ENCODE data around the gene TDRD3.
A peak's percentile ranks its signal among the peaks of the same experiment; 100 is the strongest.
"Not testable (repeated sequence)": the region's sequence is repeated elsewhere in the genome, so short reads cannot be mapped to it uniquely, and the experiment has no call there.

Gene TDRD3

GRCh38 chr13:60407095-60407494 lies 10.1 kb downstream of the TDRD3 start:
- Histone ChIP-seq H3K27me3 (ENCODE audit: control insufficient read depth, insufficient read depth, low read length) (no peaks in the 10 kb centered on the region), H3K4me1 (ENCODE audit: control insufficient read depth, insufficient read depth, low read length) (peaks cover 20% of the 10 kb centered on the region), H3K4me3 (ENCODE audit: low read length) (no peak overlapping the region), H3K36me3 (ENCODE audit: control insufficient read depth, insufficient read depth, low read length) (no peaks in the 10 kb centered on the region), H3K9me3 (ENCODE audit: control insufficient read depth, low read length) (no peaks in the 10 kb centered on the region), H3K9ac (ENCODE audit: low read length) (no peak overlapping the region)

GRCh38 chr13:60407852-60408251 lies 10.8 kb downstream of the TDRD3 start:
- H3K4me1 ChIP-seq (ENCODE audit: control insufficient read depth, insufficient read depth, low read length) = peaks cover 24% of the 10 kb centered on the region

GRCh38 chr13:60409574-60410292 lies 12.7 kb downstream of the TDRD3 start:
- H3K9me3 ChIP-seq (ENCODE audit: control insufficient read depth, low read length) = not testable (repeated sequence)

More at GRCh38 chr13:60407852-60408251, 10.8 kb downstream of the TDRD3 start:
- not testable (repeated sequence) for H3K9ac ChIP-seq (ENCODE audit: low read length); H3K27me3 ChIP-seq (ENCODE audit: control insufficient read depth, insufficient read depth, low read length); H3K4me3 ChIP-seq (ENCODE audit: low read length); H3K36me3 ChIP-seq (ENCODE audit: control insufficient read depth, insufficient read depth, low read length); H3K9me3 ChIP-seq (ENCODE audit: control insufficient read depth, low read length)

DNA sequence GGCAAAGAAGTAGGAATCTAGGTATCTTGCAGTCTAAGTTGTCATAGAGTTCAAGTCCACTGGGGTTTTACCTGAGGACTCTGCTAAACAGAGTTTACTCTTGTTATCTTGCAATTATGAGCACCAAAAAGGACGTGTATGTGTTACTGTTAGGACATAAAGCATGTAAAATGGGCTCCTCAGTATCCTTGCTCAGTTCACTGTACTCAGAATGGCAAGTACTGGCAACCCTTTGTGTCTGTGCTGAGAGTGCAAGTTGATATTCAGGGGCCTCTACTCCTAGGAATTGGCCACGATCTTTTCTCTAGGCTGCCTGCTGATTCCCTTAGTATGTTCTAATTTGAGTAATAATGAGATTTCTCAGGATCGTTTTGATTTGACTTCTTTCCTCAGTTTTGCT lies 13.3 kb downstream of the TDRD3 start:
- Histone ChIP-seq H3K27me3 (ENCODE audit: control insufficient read depth, insufficient read depth, low read length) (no peaks in the 10 kb centered on the region), H3K4me3 (ENCODE audit: low read length) (no peak overlapping the region), H3K36me3 (ENCODE audit: control insufficient read depth, insufficient read depth, low read length) (no peaks in the 10 kb centered on the region), H3K9ac (ENCODE audit: low read length) (no peak overlapping the region), H3K4me1 (ENCODE audit: control insufficient read depth, insufficient read depth, low read length) (peaks cover 29% of the 10 kb centered on the region), H3K9me3 (ENCODE audit: control insufficient read depth, low read length) (no peaks in the 10 kb centered on the region)

More at GRCh38 chr13:60409574-60410292, 12.7 kb downstream of the TDRD3 start:
- not testable (repeated sequence) for H3K36me3 ChIP-seq (ENCODE audit: control insufficient read depth, insufficient read depth, low read length); H3K9ac ChIP-seq (ENCODE audit: low read length); H3K27me3 ChIP-seq (ENCODE audit: control insufficient read depth, insufficient read depth, low read length); H3K4me3 ChIP-seq (ENCODE audit: low read length)
- H3K4me1 ChIP-seq (ENCODE audit: control insufficient read depth, insufficient read depth, low read length) = peaks cover 29% of the 10 kb centered on the region

- Histone ChIP-seq H3K36me3 (ENCODE audit: control insufficient read depth, insufficient read depth, low read length) (no peaks in the 10 kb centered on the region), H3K27me3 (ENCODE audit: control insufficient read depth, insufficient read depth, low read length) (no peaks in the 10 kb centered on the region), H3K9me3 (ENCODE audit: control insufficient read depth, low read length) (no peaks in the 10 kb centered on the region), H3K9ac (ENCODE audit: low read length) (peak overlapping the region; percentile 20), H3K4me3 (ENCODE audit: low read length) (no peak overlapping the region), H3K4me1 (ENCODE audit: control insufficient read depth, insufficient read depth, low read length) (peaks cover 29% of the 10 kb centered on the region)
Observed at GRCh38 chr13:60411464-60411863, 14.4 kb downstream of the TDRD3 start.

DNA sequence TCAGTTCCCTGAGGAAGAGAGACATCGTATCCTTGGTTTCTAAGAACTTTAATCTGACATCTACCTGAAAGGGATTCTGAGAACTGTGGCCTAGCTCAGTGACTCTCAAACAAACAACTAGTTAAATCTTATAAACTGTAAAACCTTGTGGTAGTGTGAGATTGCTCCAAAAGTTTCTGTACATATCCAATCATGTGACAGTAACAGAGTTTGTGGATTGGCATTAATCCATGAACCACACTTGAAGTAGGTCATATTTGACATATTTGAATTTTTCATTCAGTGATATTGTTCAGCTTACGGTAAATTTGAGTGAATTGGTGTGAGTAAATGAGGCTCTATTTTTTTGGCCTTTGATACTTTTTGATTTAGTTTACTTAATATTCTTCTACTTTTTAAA lies 15.0 kb downstream of the TDRD3 start:
- Histone ChIP-seq H3K4me3 (ENCODE audit: low read length) (no peak overlapping the region), H3K27me3 (ENCODE audit: control insufficient read depth, insufficient read depth, low read length) (no peaks in the 10 kb centered on the region), H3K9ac (ENCODE audit: low read length) (peak overlapping the region; percentile 20), H3K4me1 (ENCODE audit: control insufficient read depth, insufficient read depth, low read length) (peaks cover 29% of the 10 kb centered on the region), H3K9me3 (ENCODE audit: control insufficient read depth, low read length) (no peaks in the 10 kb centered on the region), H3K36me3 (ENCODE audit: control insufficient read depth, insufficient read depth, low read length) (no peaks in the 10 kb centered on the region)

DNA sequence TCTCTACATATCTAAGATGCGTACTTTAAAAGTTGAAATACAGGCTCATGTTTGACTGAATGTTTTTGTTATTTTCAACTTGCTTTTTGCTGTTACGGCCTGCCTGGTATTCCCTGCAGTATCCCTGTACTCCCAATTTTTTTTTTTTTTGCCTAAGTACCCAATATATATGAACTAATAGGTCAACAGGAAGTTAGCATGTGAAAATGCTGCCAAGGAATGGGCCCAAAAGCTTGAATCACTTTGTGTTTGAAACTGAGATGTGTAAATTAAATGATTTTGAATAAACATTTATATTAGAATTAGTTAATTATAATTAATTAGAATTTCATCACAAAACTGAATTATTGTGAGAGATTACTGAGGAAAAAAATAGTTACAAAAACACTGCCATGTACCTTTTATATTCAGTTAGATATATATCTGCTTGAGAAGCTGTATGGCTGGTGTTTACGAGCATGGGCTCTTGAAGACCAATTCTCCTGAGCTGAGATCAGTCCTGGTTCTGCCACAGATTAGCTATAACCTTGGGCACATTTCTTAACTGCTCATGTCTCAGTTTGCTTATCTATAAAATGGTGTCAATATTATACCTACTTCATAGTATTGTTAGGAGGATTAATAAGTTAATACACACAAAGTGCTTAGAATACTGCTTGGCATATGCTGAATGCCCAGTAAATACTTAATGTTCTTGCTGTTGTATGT lies 16.0 kb downstream of the TDRD3 start:
- Histone ChIP-seq H3K4me1 (ENCODE audit: control insufficient read depth, insufficient read depth, low read length) (peaks cover 29% of the 10 kb centered on the region), H3K9me3 (ENCODE audit: control insufficient read depth, low read length) (no peaks in the 10 kb centered on the region), H3K36me3 (ENCODE audit: control insufficient read depth, insufficient read depth, low read length) (no peaks in the 10 kb centered on the region), H3K27me3 (ENCODE audit: control insufficient read depth, insufficient read depth, low read length) (no peaks in the 10 kb centered on the region), H3K9ac (ENCODE audit: low read length) (no peak overlapping the region), H3K4me3 (ENCODE audit: low read length) (no peak overlapping the region)

DNA sequence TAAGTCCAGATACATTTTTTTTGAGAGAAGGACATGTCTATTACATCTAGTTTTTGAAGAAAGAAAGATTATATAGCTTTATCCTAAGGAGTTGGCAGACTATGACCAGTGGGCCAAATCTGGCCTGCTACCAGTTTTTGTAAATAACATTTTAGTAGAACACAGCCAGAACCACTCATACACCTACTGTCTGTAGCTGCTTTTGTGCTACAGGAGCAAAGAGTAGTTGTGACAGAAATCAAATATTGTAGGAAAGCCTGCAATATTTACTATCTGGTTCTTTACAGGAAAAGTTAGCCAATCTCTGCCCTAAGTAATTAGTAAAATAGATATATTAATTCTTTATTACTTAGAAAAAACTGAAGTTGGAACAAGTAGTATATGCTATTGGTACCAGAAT lies 17.2 kb downstream of the TDRD3 start:
- no peaks in the 10 kb centered on the region for H3K27me3 ChIP-seq (ENCODE audit: control insufficient read depth, insufficient read depth, low read length)
- no peak overlapping the region for H3K4me3 ChIP-seq (ENCODE audit: low read length)
- no peak overlapping the region for H3K9ac ChIP-seq (ENCODE audit: low read length)
- no peaks in the 10 kb centered on the region for H3K36me3 ChIP-seq (ENCODE audit: control insufficient read depth, insufficient read depth, low read length)
- no peaks in the 10 kb centered on the region for H3K9me3 ChIP-seq (ENCODE audit: control insufficient read depth, low read length)
- peaks cover 26% of the 10 kb centered on the region for H3K4me1 ChIP-seq (ENCODE audit: control insufficient read depth, insufficient read depth, low read length)

DNA sequence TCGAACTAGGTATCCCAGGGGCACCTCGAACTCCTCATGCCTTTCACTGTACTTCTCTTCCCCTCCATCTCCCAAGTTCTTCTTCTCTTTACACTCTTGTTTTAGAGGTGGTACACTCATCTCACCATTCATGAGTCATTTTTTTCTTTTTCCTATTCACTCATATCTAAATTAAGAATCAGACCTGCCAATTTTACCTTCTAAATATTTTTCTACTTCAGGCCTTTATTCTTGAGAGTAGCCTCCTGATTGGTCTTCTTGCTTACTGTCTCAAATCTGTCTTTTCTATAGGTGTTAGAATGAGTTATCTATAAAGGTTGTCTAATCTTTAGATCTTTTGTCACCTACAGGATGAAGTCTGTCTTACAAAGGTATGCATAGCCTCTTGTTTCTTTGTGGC lies 20.7 kb downstream of the TDRD3 start:
- Histone ChIP-seq H3K27me3 (ENCODE audit: control insufficient read depth, insufficient read depth, low read length) (no peaks in the 10 kb centered on the region), H3K9ac (ENCODE audit: low read length) (no peak overlapping the region), H3K36me3 (ENCODE audit: control insufficient read depth, insufficient read depth, low read length) (no peaks in the 10 kb centered on the region), H3K4me3 (ENCODE audit: low read length) (no peak overlapping the region), H3K9me3 (ENCODE audit: control insufficient read depth, low read length) (no peaks in the 10 kb centered on the region), H3K4me1 (ENCODE audit: control insufficient read depth, insufficient read depth, low read length) (peaks cover 6% of the 10 kb centered on the region)

GRCh38 chr13:60418954-60419353 lies 21.9 kb downstream of the TDRD3 start:
- H3K36me3 ChIP-seq (ENCODE audit: control insufficient read depth, insufficient read depth, low read length) = no peaks in the 10 kb centered on the region
- no peaks in the 10 kb centered on the region for H3K4me1 ChIP-seq (ENCODE audit: control insufficient read depth, insufficient read depth, low read length)
- H3K9ac ChIP-seq (ENCODE audit: low read length) = no peak overlapping the region
- no peaks in the 10 kb centered on the region for H3K27me3 ChIP-seq (ENCODE audit: control insufficient read depth, insufficient read depth, low read length)
- no peak overlapping the region for H3K4me3 ChIP-seq (ENCODE audit: low read length)
- H3K9me3 ChIP-seq (ENCODE audit: control insufficient read depth, low read length) = no peaks in the 10 kb centered on the region

GRCh38 chr13:60425332-60425731 lies 28.3 kb downstream of the TDRD3 start:
- H3K27me3 ChIP-seq (ENCODE audit: control insufficient read depth, insufficient read depth, low read length) = no peaks in the 10 kb centered on the region

GRCh38 chr13:60426075-60426474 lies 29.1 kb downstream of the TDRD3 start:
- Histone ChIP-seq H3K4me1 (ENCODE audit: control insufficient read depth, insufficient read depth, low read length) (no peaks in the 10 kb centered on the region), H3K27me3 (ENCODE audit: control insufficient read depth, insufficient read depth, low read length) (no peaks in the 10 kb centered on the region), H3K36me3 (ENCODE audit: control insufficient read depth, insufficient read depth, low read length) (no peaks in the 10 kb centered on the region), H3K4me3 (ENCODE audit: low read length) (no peak overlapping the region), H3K9me3 (ENCODE audit: control insufficient read depth, low read length) (no peaks in the 10 kb centered on the region), H3K9ac (ENCODE audit: low read length) (no peak overlapping the region)

More at GRCh38 chr13:60425332-60425731, 28.3 kb downstream of the TDRD3 start:
- Histone ChIP-seq H3K9me3 (ENCODE audit: control insufficient read depth, low read length) (no peaks in the 10 kb centered on the region), H3K9ac (ENCODE audit: low read length) (no peak overlapping the region), H3K4me1 (ENCODE audit: control insufficient read depth, insufficient read depth, low read length) (no peaks in the 10 kb centered on the region), H3K36me3 (ENCODE audit: control insufficient read depth, insufficient read depth, low read length) (no peaks in the 10 kb centered on the region), H3K4me3 (ENCODE audit: low read length) (no peak overlapping the region)
